GM18870 (cell line): ENCODE data around the gene TPRA1.
"Not testable (repeated sequence)": the region's sequence is repeated elsewhere in the genome, so short reads cannot be mapped to it uniquely, and the experiment has no call there.

Experiments used
- ATAC-seq: cut with Tn5 transposase; IDR thresholded peaks from one replicate; pipeline ENCODE4 v1.9.1; 2021; ENCODE audit warnings: moderate library complexity; ENCODE audit not compliant: unreplicated experiment

The TPRA1 gene

DNA sequence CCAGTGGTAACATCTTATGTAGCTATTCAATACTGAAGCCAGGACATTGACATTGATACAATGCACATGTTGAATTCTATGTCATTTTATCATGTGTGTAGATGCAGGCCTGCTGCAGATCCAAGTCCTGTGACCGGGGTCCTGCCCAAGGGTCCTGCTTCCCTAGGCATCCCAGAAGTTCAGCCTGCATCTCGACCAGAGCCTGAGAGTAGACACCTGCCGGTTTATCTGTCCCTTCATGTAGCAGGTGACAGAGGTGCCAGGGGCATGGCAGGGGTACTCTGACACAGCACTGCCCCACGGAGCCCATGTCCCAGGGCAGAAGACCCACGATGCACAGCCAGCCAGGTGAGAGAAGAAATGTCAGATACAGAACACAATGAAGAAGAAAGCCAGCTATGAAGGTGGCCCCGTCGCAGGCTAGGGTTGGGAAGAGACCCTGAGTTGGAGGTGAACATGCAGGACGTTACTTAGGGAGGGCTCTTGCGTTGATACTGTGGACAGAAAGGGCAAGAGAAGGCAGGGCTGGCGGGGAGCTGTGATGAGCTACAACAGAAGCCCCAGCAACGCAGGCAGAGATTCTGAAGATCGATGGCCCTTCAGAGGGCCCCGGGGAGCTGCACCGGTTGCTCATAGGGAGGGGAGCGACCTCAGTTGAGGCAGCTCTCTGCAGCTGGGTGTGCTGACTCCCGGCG, 51.0 kb downstream of the TPRA1 start:
- no peak for ATAC-seq

DNA sequence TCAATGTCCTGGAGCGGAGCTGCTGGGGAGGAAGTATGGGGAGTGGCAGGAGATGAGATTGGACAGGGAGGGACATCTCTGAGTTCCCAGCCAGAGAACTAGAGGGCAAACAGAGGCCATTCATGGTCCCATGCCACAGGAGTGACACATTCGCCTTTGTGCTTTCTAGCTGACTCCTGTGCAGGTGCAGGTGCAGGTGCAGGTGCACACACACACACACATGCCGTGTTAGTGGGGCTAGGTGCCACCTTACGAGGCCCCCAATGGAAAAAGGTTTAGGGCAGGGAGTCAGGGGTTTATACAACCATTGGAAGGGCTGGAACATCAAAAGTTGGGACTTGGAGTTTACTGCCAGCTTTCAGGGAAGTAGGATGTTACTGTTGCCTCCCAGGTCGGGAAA, 52.0 kb downstream of the TPRA1 start:
- no peak for ATAC-seq

DNA sequence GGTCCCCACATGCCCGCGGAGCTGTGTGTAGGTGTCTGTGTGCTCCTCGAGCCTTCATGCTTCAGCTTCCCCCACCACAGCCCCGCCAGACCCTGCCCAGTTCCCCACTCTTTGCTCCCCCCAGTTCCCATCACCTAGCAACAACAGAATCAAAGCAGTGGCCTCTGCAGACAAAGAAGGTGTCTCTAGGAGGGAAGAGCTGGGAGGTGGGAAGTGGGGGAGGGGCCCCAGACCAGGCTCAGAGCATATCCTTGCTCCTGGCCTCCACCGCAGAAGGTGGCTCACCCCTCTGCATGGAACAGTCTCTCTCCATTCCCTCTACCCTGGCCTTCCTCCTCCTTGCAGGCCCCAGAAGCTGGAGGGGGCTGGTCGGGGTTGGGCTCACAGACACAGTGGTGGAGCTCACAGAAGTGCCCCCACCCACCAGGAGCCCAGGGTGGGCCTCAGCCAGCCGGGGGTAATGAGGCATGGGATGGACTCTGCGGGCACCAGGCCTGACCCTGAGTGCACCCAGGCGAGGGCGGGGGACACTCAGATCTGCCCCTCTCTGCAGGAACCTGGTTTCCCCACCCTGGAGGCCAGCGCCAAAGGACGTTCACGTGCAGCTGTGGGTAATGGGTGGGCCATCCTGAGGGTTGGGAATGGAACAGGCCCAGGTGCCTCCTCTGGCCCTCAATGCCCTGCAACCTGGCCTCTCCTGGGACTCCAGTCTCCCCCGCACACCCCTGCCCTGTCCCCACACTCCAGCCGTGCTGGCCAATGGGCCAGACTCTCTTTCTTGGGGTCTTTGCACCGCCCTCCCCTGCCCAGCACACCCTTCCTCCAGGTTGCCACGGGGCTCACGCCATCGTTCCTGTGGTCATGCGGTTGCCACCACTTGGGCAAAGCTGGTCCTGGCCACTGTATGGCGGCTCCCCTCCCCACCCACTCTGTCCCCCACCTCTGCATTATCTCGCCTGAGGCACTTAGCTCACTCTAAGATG, 53.4 kb downstream of the TPRA1 start:
- no peak for ATAC-seq

DNA sequence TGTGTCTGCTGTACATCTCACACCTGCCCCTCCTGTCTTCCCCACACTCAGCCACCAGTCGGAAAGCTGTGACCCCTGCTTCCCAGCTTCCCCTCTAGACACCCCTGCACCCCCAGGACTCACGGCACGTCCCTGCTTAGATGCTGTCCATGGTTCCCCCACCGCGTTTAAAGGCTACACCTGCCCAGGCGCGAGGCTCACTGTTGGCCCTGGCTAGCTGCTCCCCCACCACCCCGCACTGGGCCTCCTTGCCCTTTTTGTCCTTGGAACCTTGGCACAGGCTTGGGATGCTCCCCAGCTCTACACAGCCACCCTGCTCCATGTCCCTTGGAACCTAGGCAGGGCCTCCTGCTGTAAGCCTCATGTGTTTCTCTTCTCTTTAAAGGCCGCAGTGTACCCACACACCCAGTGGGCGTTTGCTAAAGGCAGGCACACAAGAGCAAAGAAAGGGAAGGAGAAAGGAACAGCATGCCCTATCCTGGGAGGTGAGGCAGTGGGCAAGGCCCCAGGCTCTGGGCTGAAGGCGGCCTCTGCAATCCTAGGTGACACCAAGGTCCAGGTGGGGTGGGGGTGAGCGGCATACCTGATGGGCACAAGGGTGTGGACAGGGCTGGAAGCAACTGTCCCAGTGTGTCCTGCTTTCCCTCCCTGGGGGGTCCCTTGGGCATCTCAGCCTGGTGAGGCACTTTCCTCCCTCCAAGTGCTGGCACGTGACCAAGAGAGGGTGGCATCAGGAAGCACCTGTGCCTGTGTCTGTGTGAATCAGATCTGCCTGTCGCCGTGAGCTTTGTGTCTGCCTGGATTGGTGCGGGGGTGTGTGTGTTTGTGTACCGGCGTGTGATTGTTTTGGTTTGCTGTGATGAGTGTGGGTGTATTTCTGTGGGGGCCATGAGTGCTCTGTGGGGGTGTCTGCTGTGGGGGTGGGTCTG, 54.4 kb downstream of the TPRA1 start:
- ATAC-seq: no peak

DNA sequence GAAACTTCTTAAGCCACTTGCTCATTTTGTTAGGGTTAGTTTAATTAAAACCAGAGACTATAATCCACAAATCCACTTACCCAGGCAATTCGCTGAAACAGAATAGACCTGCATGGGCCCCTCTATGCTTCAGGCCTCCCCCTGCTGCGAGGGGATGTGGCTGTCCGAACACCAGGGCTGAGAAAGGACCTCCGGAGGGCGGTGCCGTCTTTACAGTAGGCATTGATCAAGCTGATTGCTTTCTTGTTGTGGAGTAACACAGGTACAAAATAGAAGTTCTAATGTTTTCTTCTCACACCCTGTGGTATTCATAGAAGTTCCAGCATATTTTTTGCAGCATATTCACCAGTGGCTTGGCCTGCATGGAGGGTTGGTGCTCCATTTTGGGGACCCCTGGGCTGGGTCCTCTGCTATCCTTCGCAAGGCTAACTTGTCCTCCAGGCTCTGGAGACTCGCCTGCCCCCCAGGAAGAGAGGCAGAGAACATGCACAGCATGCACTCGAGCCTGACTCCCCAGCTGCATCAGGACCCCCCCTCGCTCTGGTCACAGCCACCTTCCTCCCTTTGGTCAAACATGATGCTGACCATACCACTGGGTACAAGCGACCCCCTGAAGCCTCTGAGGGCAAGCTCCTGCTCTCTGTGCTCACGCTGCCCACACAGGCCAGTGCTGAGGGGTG, 55.3 kb downstream of the TPRA1 start:
- ATAC-seq: no peak

DNA sequence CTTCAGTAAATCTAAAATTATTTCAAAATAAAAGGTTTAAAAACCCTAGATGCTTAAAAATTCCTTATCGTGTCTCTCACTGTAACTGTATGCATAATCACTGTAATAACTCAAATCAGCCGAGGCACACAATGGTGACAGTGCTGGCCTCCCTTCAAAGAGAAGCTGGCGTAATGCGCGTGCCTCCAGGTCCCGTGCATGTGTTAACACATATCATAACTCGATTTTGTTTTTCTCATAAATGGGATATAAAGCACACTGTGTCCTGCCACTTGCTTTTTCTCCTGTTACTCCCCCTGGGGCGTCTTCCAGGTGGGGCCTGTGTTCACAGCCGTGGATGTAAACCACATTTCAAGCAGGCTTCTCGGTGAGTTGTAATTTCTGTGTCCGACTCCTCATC, 56.0 kb downstream of the TPRA1 start:
- ATAC-seq: no peak

DNA sequence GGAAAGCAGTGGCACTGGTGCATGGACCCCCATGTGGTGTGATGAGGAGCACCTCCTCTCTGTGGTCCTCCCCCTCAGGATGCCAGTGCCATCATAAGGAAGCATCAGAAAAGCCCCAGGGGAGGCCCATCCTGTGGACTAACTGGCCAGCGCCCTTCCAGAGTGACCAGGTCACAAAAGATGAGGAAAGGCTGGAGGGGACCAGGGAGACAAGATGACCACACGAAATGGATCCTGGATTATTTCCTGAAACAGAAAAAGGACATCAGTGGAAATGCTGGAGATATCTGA, 56.4 kb downstream of the TPRA1 start:
- no peak for ATAC-seq

DNA sequence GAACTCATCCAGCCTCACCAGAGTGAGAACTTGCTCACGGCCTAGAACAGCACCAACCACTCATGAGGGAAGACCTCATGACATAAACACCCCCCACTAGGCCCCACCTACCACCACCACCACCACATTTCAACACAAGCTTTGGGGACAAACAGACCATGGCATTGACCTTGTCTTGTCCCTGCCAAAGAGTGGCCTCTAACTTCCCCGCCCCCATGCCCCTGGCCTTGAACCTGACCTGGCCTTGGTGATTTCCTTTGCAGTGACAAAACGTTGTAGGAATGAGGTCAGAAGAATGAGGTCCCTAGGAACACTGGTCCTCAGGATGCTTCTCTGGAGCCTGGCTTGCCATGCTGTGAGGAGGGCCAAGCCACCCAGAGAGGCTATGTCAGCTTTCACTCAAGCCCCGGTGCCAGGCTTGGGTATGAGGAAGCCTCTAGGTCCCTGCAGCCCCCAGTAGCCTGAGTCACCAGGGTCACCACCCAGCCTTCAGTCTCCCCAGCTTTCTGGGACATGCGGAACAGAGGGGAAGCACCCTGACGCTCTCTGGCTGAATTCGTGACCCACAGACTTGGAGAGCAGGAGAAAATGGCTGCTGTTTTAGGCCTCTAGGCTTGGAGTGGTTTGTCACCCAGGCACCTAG, 57.9 kb downstream of the TPRA1 start:
- no peak for ATAC-seq

DNA sequence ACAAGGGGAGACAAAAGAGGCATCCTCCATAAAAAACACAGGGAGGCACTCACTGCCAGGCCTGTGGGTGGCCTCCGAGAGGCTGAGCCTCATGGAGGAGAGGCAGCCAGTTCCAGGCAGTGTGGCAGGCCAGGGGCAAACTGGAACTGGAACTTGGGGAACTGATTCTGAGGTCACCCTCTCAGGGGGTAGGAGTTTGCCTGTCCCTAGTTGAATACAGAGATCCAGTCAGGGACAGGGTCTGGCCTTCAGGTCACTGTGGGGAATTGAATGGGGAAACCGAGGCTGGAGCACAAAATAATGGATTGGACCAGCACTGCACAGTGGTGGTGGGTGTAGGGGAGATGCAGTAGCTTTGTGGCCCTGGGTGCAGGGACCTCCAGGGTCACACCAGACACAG, 58.7 kb downstream of the TPRA1 start:
- no peak for ATAC-seq

DNA sequence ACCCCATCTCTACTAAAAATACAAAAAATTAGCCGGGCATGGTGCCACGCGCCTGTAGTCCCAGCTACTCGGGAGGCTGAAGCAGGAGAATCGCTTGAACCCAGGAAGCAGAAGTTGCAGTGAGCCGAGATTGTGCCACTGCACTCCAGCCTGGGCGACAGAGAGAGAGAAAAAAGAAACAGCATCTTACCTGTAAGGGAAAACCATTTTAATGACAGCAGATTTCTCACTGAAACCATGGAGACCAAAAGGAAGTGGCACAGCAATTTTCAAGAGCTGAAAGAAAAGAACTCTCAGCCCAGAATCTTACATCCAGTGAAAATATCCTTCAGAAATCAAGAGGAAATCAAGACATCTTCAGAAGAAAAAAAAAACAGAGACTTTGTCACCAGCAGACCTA, 59.7 kb downstream of the TPRA1 start:
- ATAC-seq: not testable (repeated sequence)

DNA sequence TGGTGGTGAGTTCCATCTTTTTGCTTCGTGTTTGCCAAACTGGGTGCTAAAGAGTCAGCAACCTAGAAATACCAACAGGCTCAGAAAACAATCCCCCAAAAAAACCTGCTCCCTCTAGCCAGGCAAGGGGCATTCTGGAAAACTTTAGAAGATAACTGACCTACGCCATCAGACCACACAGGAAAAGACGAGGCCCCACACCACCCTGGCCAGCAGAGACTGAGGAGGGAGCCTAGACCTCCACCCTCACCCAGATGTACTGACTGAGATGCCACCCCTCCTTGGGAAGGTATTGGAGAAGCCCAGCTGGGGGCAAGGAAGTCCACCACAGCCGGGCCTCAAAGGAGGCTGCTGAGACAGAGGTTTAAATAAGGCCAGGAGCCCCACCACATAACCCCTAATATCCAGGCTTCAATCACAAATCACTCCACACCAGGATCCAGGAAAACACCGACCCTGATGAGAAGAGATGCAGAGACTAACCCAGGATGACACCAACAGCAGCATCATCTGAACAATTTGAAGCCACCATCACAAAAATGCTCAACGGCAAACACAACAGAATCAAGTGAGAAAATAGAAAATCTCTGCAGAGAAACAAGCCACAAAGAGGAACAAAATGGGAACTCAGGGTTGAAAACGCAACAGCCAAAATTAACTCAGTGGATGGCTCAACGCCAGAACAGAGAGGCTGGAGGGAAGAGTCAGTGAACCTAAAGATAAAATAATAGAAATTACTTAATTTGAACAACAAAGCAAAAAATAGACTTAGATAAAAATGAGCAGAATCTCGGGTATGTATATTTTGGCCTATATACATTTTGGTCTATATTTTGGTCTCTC, 61.0 kb downstream of the TPRA1 start:
- ATAC-seq: no peak

DNA sequence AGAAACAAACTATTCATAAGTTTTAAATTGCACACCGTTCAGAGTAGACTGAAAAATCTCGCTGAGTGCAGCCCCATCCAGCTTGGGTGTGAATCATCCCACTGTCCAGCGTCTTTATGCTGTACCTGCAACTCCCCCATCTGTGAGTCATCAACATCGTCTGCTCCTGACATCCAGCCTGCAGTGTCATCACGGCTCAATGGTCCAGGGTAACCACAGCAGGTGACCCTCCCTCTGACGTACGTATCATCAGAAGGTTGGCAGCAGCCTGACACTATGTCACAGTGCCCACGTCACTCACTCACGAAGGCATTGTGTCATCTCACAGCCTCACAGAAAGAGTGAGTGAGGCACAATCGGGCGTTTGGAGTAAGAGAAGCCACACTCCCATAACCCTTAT, 65.2 kb downstream of the TPRA1 start:
- ATAC-seq: no peak

DNA sequence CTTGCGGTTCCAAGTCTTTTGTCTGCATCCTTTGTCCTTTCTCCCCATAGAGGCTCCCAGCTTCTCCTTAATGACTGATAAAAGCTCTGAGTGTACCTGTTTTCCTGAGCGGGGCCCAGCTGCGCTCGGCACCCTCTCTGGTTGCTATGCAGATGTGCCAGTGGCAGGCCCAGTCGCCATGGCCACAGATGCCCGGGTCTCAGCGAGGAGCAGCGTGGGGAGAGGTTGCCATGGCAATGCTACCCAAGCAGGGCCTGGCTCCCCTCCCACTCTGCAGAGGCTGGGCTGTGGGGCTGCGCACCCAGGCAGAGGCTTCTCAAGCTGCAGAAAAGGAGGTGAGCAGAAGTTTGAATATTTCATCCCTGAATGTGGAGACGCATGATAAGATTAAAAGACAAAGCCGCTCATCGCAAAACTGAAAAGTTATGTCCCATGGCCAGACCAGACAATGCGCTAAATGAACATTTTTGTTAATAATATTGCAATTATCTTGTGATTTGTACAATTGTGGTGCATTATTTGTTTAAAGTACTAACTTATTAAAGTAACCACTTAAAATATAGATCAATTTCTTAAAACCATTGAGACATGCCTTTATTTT, 66.1 kb downstream of the TPRA1 start:
- no peak for ATAC-seq
